ENCODE measurements around the gene UBE2S. TPM values are rescaled to one million over a fixed set of nuclear protein-coding genes. Genes with fewer than 3 reads are reported as not detected.
A peak's percentile ranks its signal among the peaks of the same experiment; 100 is the strongest.
"Not testable (repeated sequence)": the region's sequence is repeated elsewhere in the genome, so short reads cannot be mapped to it uniquely, and the experiment has no call there.

The UBE2S gene
- total RNA-seq, 3 donors from 2014 or later = 7.2 to 9.0 (median 8.9) TPM

- intact Hi-C loops (cut with DNase I; ENCODE audit: low total_unique reads) = loop anchor here (5.0 kb wide), 1 partner anchor 84 kb away; no protein-coding TSS in a partner anchor
- Histone ChIP-seq H3K4me3 (no peak overlapping the region), H3K27me3 (peaks cover 0 to 10% of the 10 kb centered on the region in 2 donors), H3K27ac (no peak overlapping the region), H3K36me3 (no peaks in the 10 kb centered on the region), H3K4me1 (no peaks in the 10 kb centered on the region), H3K9me3 (no peaks in the 10 kb centered on the region)
- peak in 1 of 2 donors; percentile 35 for DNase-seq (ENCODE audit: low spot score in 2 of 2)
- TF ChIP-seq POLR2AphosphoS5 (IDR thresholded peaks at IDR 0.05) (no peak), POLR2A (IDR thresholded peaks at IDR 0.05) (no peak)
- TF ChIP-seq, protein P1, sequence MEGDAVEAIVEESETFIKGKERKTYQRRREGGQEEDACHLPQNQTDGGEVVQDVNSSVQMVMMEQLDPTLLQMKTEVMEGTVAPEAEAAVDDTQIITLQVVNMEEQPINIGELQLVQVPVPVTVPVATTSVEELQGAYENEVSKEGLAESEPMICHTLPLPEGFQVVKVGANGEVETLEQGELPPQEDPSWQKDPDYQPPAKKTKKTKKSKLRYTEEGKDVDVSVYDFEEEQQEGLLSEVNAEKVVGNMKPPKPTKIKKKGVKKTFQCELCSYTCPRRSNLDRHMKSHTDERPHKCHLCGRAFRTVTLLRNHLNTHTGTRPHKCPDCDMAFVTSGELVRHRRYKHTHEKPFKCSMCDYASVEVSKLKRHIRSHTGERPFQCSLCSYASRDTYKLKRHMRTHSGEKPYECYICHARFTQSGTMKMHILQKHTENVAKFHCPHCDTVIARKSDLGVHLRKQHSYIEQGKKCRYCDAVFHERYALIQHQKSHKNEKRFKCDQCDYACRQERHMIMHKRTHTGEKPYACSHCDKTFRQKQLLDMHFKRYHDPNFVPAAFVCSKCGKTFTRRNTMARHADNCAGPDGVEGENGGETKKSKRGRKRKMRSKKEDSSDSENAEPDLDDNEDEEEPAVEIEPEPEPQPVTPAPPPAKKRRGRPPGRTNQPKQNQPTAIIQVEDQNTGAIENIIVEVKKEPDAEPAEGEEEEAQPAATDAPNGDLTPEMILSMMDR (IDR thresholded peaks at IDR 0.05) = peak; percentile 38 to 68 (median 68)
Measured at GRCh38 chr19:55418185-55418584, 10.6 kb upstream of the UBE2S start.

DNA sequence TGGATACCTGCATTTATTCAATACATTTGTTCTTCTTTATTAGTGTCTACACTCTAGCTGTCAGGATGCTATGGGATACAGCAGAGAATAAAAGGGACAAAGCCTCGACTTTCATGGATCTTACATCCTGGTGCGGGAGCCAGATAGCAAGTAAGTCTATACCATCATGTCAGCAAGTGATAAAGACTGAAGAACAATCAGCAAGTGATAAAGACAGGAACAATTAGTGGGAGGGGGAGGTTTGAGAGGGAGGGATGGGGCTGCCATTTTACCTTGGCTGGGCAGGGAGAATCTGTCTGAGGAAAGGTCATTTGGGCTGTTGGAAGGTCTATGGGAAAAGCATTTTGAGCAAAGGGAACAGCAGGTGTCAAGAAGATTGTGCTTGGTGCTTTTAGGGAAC lies 2.6 kb upstream of the UBE2S start:
- Histone ChIP-seq H3K9me3 (no peaks in the 10 kb centered on the region), H3K36me3 (no peaks in the 10 kb centered on the region), H3K27me3 (no peaks in the 10 kb centered on the region), H3K4me1 (peaks cover 4 to 10% of the 10 kb centered on the region in 2 donors), H3K4me3 (no peak overlapping the region), H3K27ac (no peak overlapping the region)
- no peak for DNase-seq (ENCODE audit: low spot score in 2 of 2)
- intact Hi-C loops (cut with DNase I; ENCODE audit: low total_unique reads) = no loop called here
- TF ChIP-seq POLR2A (IDR thresholded peaks at IDR 0.05) (no peak), POLR2AphosphoS5 (IDR thresholded peaks at IDR 0.05) (no peak)
- TF ChIP-seq, protein P1 (IDR thresholded peaks at IDR 0.05) = no peak

GRCh38 chr19:55409179-55409578 lies 1.6 kb upstream of the UBE2S start:
- H3K27me3 ChIP-seq; DNase-seq (ENCODE audit: low spot score in 2 of 2); intact Hi-C loops (cut with DNase I; ENCODE audit: low total_unique reads); H3K4me3 ChIP-seq; H3K36me3 ChIP-seq; H3K9me3 ChIP-seq; H3K4me1 ChIP-seq; H3K27ac ChIP-seq: not testable (repeated sequence)

DNA sequence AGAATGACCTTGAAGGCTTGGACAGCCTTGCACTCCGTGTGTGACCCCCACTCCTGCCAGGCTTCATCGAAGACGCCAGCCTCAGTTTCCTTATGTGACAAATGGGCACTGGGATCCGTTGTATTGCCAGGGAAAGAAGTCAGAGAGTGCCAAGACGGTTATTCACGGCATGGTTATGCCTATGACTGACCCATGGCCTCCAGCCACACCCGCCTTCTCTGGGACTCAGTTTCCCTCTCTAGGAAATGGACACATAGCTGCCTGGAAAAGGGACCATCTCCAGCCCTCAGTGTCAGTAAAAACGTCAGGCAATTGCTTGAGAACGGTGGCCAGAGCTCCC lies 915 bp upstream of the UBE2S start:
- peak in 1 of 2 donors; percentile 25 for DNase-seq (ENCODE audit: low spot score in 2 of 2)
- peak overlapping the region; percentile 93 to 99 for H3K27ac ChIP-seq
- intact Hi-C loops (cut with DNase I; ENCODE audit: low total_unique reads) = no loop called here
- no peaks in the 10 kb centered on the region for H3K9me3 ChIP-seq
- no peaks in the 10 kb centered on the region for H3K36me3 ChIP-seq
- peaks cover 4 to 10% of the 10 kb centered on the region in 2 donors for H3K4me1 ChIP-seq
- H3K4me3 ChIP-seq = peak overlapping the region; percentile 94 to 95 (median 95)
- H3K27me3 ChIP-seq = no peaks in the 10 kb centered on the region
- TF ChIP-seq, protein P1 (IDR thresholded peaks at IDR 0.05) = peak in 1 of 3 donors; percentile 10
- TF ChIP-seq POLR2A (IDR thresholded peaks at IDR 0.05) = no peak

DNA sequence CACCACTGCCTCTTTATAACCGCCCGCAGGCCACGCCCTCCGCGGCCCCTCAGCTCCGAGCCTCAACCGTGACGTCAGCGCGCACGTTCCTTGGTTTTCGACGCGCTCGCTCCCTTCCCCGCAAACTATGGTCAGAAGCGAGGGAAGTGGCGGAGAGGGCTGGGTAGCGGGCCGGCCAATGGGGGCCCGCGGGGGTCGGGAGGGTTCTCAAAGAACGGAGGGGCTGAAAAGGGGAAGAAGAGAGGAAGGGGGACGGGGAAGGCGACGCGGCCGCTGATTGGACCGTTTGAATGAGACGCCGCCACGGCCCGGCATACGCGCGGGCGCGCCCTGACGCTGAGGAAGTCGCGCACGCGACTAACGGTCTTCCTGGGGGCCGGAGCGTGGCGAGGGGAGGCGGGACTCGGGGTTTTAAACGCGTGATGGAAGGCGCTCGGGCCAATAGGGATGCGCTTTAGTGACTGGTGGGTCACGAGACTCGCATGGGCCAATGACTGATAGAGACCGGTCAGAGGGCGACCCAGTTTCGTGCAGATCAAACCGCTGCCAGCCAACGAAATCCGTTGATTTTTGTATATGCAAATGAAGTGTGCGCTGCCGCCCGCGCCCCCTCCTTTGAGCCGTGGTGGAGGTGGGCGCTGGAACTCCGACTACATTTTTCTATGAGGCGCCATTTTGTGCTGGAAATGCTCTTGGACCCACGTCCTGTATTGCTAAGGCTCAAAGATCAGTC lies 378 bp upstream of the UBE2S start:
- DNase-seq (ENCODE audit: low spot score in 2 of 2) = peak; percentile 98
- TF ChIP-seq POLR2AphosphoS5 (IDR thresholded peaks at IDR 0.05) = peak; percentile 59 to 93 (median 65)
- TF ChIP-seq, protein P1 (IDR thresholded peaks at IDR 0.05) = no peak
- peak; percentile 34 for TF ChIP-seq POLR2A (IDR thresholded peaks at IDR 0.05)
- intact Hi-C loops (cut with DNase I; ENCODE audit: low total_unique reads) = no loop called here
- no peaks in the 10 kb centered on the region for H3K27me3 ChIP-seq
- no peaks in the 10 kb centered on the region for H3K9me3 ChIP-seq
- peak overlapping the region; percentile 93 to 99 for H3K27ac ChIP-seq
- H3K36me3 ChIP-seq = no peaks in the 10 kb centered on the region
- peak overlapping the region; percentile 94 to 95 (median 95) for H3K4me3 ChIP-seq
- H3K4me1 ChIP-seq = peaks cover 4 to 10% of the 10 kb centered on the region in 2 donors

Data from breast epithelium (tissue), 4 donors.